H1 (cell line): ENCODE measurements around the gene GDF15. TPM values are rescaled to one million over a fixed set of nuclear protein-coding genes. Genes with fewer than 3 reads are reported as not detected.

Source experiments
- CTCF ChIA-PET: fragments of 300-600 bp; sonication (Branson Sonifier 250); formaldehyde crosslinking; loops from one replicate; lab custom pipeline; 2021; ENCODE audit not compliant: partially characterized antibody; lab: Charles Lee
- POLR2A ChIA-PET: fragments of 300-600 bp; sonication (Branson Sonifier 250); formaldehyde crosslinking; loops from one replicate; lab custom pipeline; 2021; ENCODE audit warnings: inconsistent platforms; ENCODE audit not compliant: partially characterized antibody; lab: Charles Lee
- DNase-seq, 2 experiments: peaks; one replicate each; pipeline versions ENCODE4 v3.0.0 to v3.0.0-alpha.2; 2010 to 2022; ENCODE audit warnings: low spot score in 2 of 2, low read depth in 1 of 2, mixed read lengths in 1 of 2
- FAIRE-seq: peaks from 2 replicates; lab custom pipeline; 2011; peaks lifted over from hg19 to GRCh38; lab: Jason Lieb, UNC
- H2AFZ ChIP-seq: 2 replicates; pipeline ENCODE4 v1.8.1; 2012; ENCODE audit warnings: low read length, inconsistent platforms
- H2AK5ac ChIP-seq: 2 replicates; pipeline ENCODE4 v1.6.1; 2013; ENCODE audit warnings: low read depth, low read length
- H2BK120ac ChIP-seq: replicated peaks from 2 replicates; pipeline ENCODE3; 2013; ENCODE audit warnings: low read depth, low read length, inconsistent platforms
- H2BK12ac ChIP-seq: 2 replicates; pipeline ENCODE4 v1.6.1; 2013; ENCODE audit warnings: low read depth, low read length
- H2BK15ac ChIP-seq: 2 replicates; pipeline ENCODE4 v1.6.1; 2013; ENCODE audit warnings: low read length
- H2BK20ac ChIP-seq: 2 replicates; pipeline ENCODE4 v1.6.1; 2013; ENCODE audit warnings: low read length
- H2BK5ac ChIP-seq: 2 replicates; pipeline ENCODE4 v1.6.1; 2013; ENCODE audit warnings: low read depth, low read length
- H3K14ac ChIP-seq: 2 replicates; pipeline ENCODE4 v1.6.1; 2013; ENCODE audit warnings: inconsistent platforms; ENCODE audit not compliant: insufficient read length
- H3K18ac ChIP-seq: 2 replicates; pipeline ENCODE4 v1.6.1; 2013; ENCODE audit warnings: low read length; ENCODE audit errors: extremely low read depth
- H3K23ac ChIP-seq: 2 replicates; pipeline ENCODE4 v1.6.1; 2013; ENCODE audit warnings: inconsistent platforms; ENCODE audit not compliant: insufficient read length
- H3K23me2 ChIP-seq: 2 replicates; pipeline ENCODE4 v1.6.1; 2013; ENCODE audit warnings: low read depth, low read length
- H3K27ac ChIP-seq: 2 replicates; pipeline ENCODE4 v1.6.1; 2011; ENCODE audit warnings: low read depth, low read length, inconsistent platforms
- H3K27me3 ChIP-seq, 4 experiments: replicated peaks in 1 of 4; 1 replicate in 1 of 4; 2 replicates in 3 of 4; pipeline versions ENCODE4 v1.6.1 to v1.8.1; 2011 to 2013; ENCODE audit warnings: low read length in 3 of 4, mild to moderate bottlenecking in 3 of 4, inconsistent platforms in 2 of 4, mixed read lengths in 2 of 4, moderate library complexity in 1 of 4; ENCODE audit not compliant: control insufficient read depth in 3 of 4, insufficient read depth in 3 of 4; ENCODE audit errors: extremely low read depth in 1 of 4
- H3K36me3 ChIP-seq, 4 experiments: 2 replicates each; pipeline versions ENCODE4 v1.6.1 to v1.8.1; 2011 to 2013; ENCODE audit warnings: mild to moderate bottlenecking in 4 of 4, low read length in 3 of 4, moderate library complexity in 2 of 4, control low read depth in 1 of 4, inconsistent platforms in 1 of 4; ENCODE audit not compliant: insufficient read depth in 4 of 4, control insufficient read depth in 2 of 4
- H3K4ac ChIP-seq: replicated peaks from 2 replicates; pipeline ENCODE3; 2013; ENCODE audit warnings: low read length, low read depth, mixed read lengths, inconsistent platforms; ENCODE audit not compliant: insufficient read length
- H3K4me1 ChIP-seq, 4 experiments: replicated peaks in 1 of 4; 1 replicate in 1 of 4; 2 replicates in 3 of 4; pipeline versions ENCODE4 v1.6.1 to v1.8.1; 2011 to 2013; ENCODE audit warnings: low read length in 3 of 4, inconsistent platforms in 2 of 4, mixed read lengths in 1 of 4; ENCODE audit not compliant: insufficient read depth in 4 of 4, control insufficient read depth in 3 of 4
- H3K4me2 ChIP-seq, 2 experiments: 2 replicates each; pipeline versions ENCODE4 v1.6.1 to v1.8.1; 2011 to 2013; ENCODE audit warnings: low read depth in 2 of 2, low read length in 2 of 2, control low read depth in 1 of 2, inconsistent platforms in 1 of 2, mild to moderate bottlenecking in 1 of 2; ENCODE audit not compliant: insufficient read depth in 1 of 2
- H3K4me3 ChIP-seq, 4 experiments: fragments of 200-600, 300-600 bp in 1 of 4; sonication (generic), shearing (Covaris generic), sonication (Bioruptor Twin) in 1 of 4; 2 replicates each; pipeline versions ENCODE4 v1.5.1 to v1.8.1; 2011 to 2016; ENCODE audit warnings: low read length in 4 of 4, low read depth in 3 of 4, control low read depth in 2 of 4, inconsistent platforms in 2 of 4, mild to moderate bottlenecking in 2 of 4, mixed read lengths in 1 of 4, moderate library complexity in 1 of 4; ENCODE audit not compliant: insufficient read depth in 2 of 4; ENCODE audit errors: extremely low read depth in 1 of 4
- H3K56ac ChIP-seq: replicated peaks from 2 replicates; pipeline ENCODE3; 2013; ENCODE audit warnings: low read depth, mild to moderate bottlenecking, mixed read lengths, low read length, inconsistent platforms; ENCODE audit not compliant: insufficient read length
- H3K79me1 ChIP-seq: 2 replicates; pipeline ENCODE4 v1.6.1; 2013; ENCODE audit warnings: low read depth, low read length, control low read depth
- H3K79me2 ChIP-seq, 2 experiments: 2 replicates each; pipeline versions ENCODE4 v1.6.1 to v1.8.1; 2012 to 2013; ENCODE audit warnings: low read length in 2 of 2, mild to moderate bottlenecking in 2 of 2, inconsistent platforms in 1 of 2; ENCODE audit not compliant: insufficient read depth in 2 of 2, control insufficient read depth in 1 of 2
- H3K9ac ChIP-seq, 4 experiments: replicated peaks in 1 of 4; 1 replicate in 1 of 4; 2 replicates in 3 of 4; pipeline versions ENCODE4 v1.6.1 to v1.8.1; 2011 to 2013; ENCODE audit warnings: low read depth in 3 of 4, low read length in 3 of 4, control low read depth in 2 of 4, mild to moderate bottlenecking in 2 of 4, moderate library complexity in 2 of 4, inconsistent platforms in 1 of 4; ENCODE audit errors: extremely low read depth in 1 of 4
- H3K9me3 ChIP-seq, 2 experiments: 2 replicates each; pipeline versions ENCODE4 v1.6.1 to v1.8.1; 2012 to 2013; ENCODE audit warnings: mild to moderate bottlenecking in 2 of 2, moderate library complexity in 2 of 2, control low read depth in 1 of 2, inconsistent platforms in 1 of 2, low read depth in 1 of 2, low read length in 1 of 2, mixed read lengths in 1 of 2; ENCODE audit not compliant: insufficient read depth in 2 of 2
- H4K20me1 ChIP-seq, 2 experiments: replicated peaks in 1 of 2; 2 replicates each; pipeline versions ENCODE3 to v1.8.1; 2011 to 2013; ENCODE audit warnings: inconsistent platforms in 2 of 2, low read length in 2 of 2, mild to moderate bottlenecking in 1 of 2; ENCODE audit not compliant: insufficient read depth in 2 of 2, control insufficient read depth in 1 of 2
- H4K5ac ChIP-seq: 2 replicates; pipeline ENCODE4 v1.6.1; 2013; ENCODE audit warnings: low read length, low read depth, mixed read lengths, inconsistent platforms; ENCODE audit not compliant: insufficient read length
- H4K8ac ChIP-seq: 2 replicates; pipeline ENCODE4 v1.8.0; 2013; ENCODE audit warnings: mild to moderate bottlenecking, moderate library complexity, low read length, inconsistent platforms; ENCODE audit not compliant: insufficient read depth; ENCODE audit errors: extremely low read depth
- H4K91ac ChIP-seq: replicated peaks from 2 replicates; pipeline ENCODE3; 2013; ENCODE audit warnings: low read length, mixed read lengths, inconsistent platforms; ENCODE audit not compliant: insufficient read length
- EGR1 ChIP-seq: IDR thresholded peaks from 2 replicates; pipeline ENCODE4 v1.6.1; 2011; ENCODE audit warnings: low read depth, low read length, borderline replicate concordance
- JUN ChIP-seq: IDR thresholded peaks from 2 replicates; pipeline ENCODE4 v1.6.1; 2011; ENCODE audit warnings: low read depth, mild to moderate bottlenecking, improper control_type of control experiment, low read length
- SIRT6 ChIP-seq: IDR thresholded peaks from one replicate; pipeline ENCODE4 v1.7.1; 2012; ENCODE audit warnings: low read length, inconsistent platforms
- WGBS, 2 experiments: shearing (Covaris generic) in 1 of 2; methylation state at CpG; one replicate each; pipeline versions ENCODE4 v1.1.6 to v1.1.7; 2013 to 2015; ENCODE audit warnings: low lambda C conversion rate in 2 of 2, mixed read lengths in 2 of 2, inconsistent platforms in 1 of 2, low coverage in 1 of 2, missing lambda C conversion rate in 1 of 2; ENCODE audit not compliant: insufficient replicate concordance in 2 of 2, insufficient coverage in 1 of 2, insufficient read length in 1 of 2; ENCODE audit errors: extremely low coverage in 1 of 2, missing lambda C conversion rate in 1 of 2; 5-methylcytosine and 5-hydroxymethylcytosine counted together
- polyA plus RNA-seq, 7 experiments: library from polyadenylated mRNA; depleted of rRNA in 3 of 7; stranded (reverse) in 5 of 7; unstranded in 2 of 7; fragments of >200 nt in 5 of 7; fragments of 200-250 nt in 2 of 7; gene quantifications; 1 replicate in 5 of 7; 2 replicates in 1 of 7; 4 replicates in 1 of 7; pipeline versions ENCODE4 v1.2.1 to v1.2.3, GENCODE V29; 2011 to 2013; ENCODE audit warnings: missing spikeins in 2 of 7, mixed read lengths in 2 of 7
- total RNA-seq: library from RNA; stranded (reverse); fragmentation: NEBNext Ultra II Directional; extraction: Animal tissue kit (Norgen Biotek cat#: 25700); gene quantifications from 2 replicates; pipeline ENCODE4 v1.2.1, GENCODE V29; 2021
- TF ChIP-seq, protein P1 (sequence below): IDR thresholded peaks from 2 replicates; pipeline ENCODE4 v1.6.1; 2011; ENCODE audit warnings: low read depth, mild to moderate bottlenecking, low read length; ENCODE audit not compliant: insufficient read depth

GDF15 gene
- total and polyA plus RNA-seq, 2 of the 8 experiments (the other 6 are each of a cell fraction or from before 2014, with no cell fraction given), result 4.1 to 8.5 TPM

DNA sequence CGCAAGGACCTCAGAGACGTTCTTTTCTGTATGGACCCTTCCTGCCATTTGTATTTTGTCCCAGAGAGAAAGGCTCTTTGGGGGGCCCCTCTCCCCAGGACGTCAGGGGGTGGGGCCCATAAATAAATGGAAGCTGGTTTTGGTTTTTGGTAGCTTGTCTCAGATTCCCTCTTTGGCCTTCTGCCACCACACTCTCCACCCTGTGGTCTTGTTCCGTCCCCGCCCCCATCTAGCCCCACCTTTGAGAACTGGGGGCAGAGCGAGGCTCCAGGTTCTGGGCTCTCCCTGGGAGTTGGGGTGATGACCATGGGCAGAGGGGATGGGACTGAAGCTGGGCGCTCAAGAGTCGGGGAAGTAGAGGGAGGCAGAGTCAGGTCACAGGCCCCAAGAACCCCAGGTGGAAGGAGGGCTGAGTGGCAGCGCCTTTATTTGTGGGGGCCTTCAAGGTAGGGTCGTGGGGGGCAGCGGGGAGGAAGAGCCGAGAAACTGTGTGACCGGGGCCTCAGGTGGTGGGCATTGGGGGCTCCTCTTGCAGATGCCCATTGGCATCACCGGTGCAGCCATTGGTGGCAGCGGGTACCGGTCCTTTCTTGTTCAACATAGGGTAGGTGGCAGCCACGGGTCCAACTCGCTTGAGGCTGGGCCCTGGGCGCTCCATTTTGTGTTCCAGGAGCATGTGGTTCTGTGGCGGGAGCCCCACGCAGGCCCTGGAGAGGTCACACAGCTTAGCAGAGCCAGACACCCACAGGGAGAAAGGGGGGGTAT lies 48.6 kb downstream of the GDF15 start:
- Histone ChIP-seq H2BK15ac (no peak overlapping the region), H3K4me3 (peak overlapping the region in 3 of 4 experiments; percentile 8 to 56 (median 48); a peak in 3 of 8 replicates), H3K4me2 (peak overlapping the region; percentile 24 to 57; a peak in 3 of 4 replicates), H3K79me2 (no peaks in the 10 kb centered on the region), H3K27ac (no peak overlapping the region), H4K20me1 (peaks cover 0 to 14% of the 10 kb centered on the region in 2 experiments), H2BK5ac (no peak overlapping the region; the same call in 1 of the 2 replicates), H4K8ac (no peak overlapping the region), H4K5ac (no peak overlapping the region), H3K9me3 (no peaks in the 10 kb centered on the region), H2BK120ac (no peak overlapping the region), H2BK20ac (no peak overlapping the region), H3K18ac (0 out of 2 replicates have a peak overlapping the region, but pooled peaks have one; percentile 48), H4K91ac (no peak overlapping the region), H3K27me3 (no peaks in the 10 kb centered on the region; a peak in 1 of 7 replicates), H2BK12ac (no peak overlapping the region), H3K4me1 (peaks cover 5 to 58% (median 33%) of the 10 kb centered on the region in 4 experiments), H3K9ac (no peak overlapping the region), H3K14ac (no peak overlapping the region), H2AFZ (no peak overlapping the region), H3K23ac (no peak overlapping the region), H3K79me1 (no peaks in the 10 kb centered on the region; the same call in 1 of the 2 replicates), H3K23me2 (peaks cover 15% of the 10 kb centered on the region; the same call in 1 of the 2 replicates), H3K36me3 (peaks cover 2 to 13% (median 7%) of the 10 kb centered on the region in 4 experiments; a peak in 4 of 8 replicates), H3K4ac (no peak overlapping the region), H2AK5ac (no peak overlapping the region), H3K56ac (no peak overlapping the region)
- FAIRE-seq (no peak), DNase-seq (no peak)
- TF ChIP-seq SIRT6, result no peak
- TF ChIP-seq, protein P1, sequence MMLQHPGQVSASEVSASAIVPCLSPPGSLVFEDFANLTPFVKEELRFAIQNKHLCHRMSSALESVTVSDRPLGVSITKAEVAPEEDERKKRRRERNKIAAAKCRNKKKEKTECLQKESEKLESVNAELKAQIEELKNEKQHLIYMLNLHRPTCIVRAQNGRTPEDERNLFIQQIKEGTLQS, result no peak
- no peak for TF ChIP-seq EGR1
- TF ChIP-seq JUN, result no peak
- CTCF ChIA-PET, result interaction anchor here (0.9 to 2.2 kb wide), 3 partner anchors 13 to 88 kb away, joined by 3 to 6 read pairs (median 3); partner anchors contain the start of gene SSBP4
- whole genome bisulfite sequencing, 2 experiments, result 81% methylated on average over 21 of the region's 21 CpGs; no CpG with 5 or more reads in 1 of the 2 experiments
- POLR2A ChIA-PET, result interaction anchor here (1.0 to 6.7 kb wide), 9 partner anchors 8 to 154 kb away, joined by 3 to 65 read pairs (median 6); partner anchors contain the start of genes REX1BD and SSBP4
